ENCODE data around the gene FIGLA.

GRCh38 chr2:70795164-70795995 is 4.9 kb upstream of the FIGLA start:
- TF ChIP-seq CTCF (conservative IDR thresholded peaks at IDR 0.05; ENCODE audit: low read depth in 2 of 2) (no peak), EZH2 (IDR thresholded peaks at IDR 0.05; ENCODE audit: low read depth, unreplicated experiment) (no peak), EZH2phosphoT487 (IDR thresholded peaks at IDR 0.05; ENCODE audit: unreplicated experiment) (no peak), CREB1 (CRISPR knock-in tag; IDR thresholded peaks at IDR 0.05; ENCODE audit: low read depth) (no peak), POLR2AphosphoS5 (IDR thresholded peaks at IDR 0.05; ENCODE audit: low read depth) (no peak), NANOG (IDR thresholded peaks at IDR 0.05; ENCODE audit: borderline replicate concordance) (no peak), REST (IDR thresholded peaks at IDR 0.05; ENCODE audit: unreplicated experiment) (no peak), ZNF331 (CRISPR knock-in tag; IDR thresholded peaks at IDR 0.05; ENCODE audit: low read depth) (no peak), ZNF114 (CRISPR knock-in tag; IDR thresholded peaks at IDR 0.05) (no peak), ETS1 (IDR thresholded peaks at IDR 0.05) (no peak)

Measured in GM23338 (cell line).